Measurements from ENCODE around the gene SELENON. TPM values are rescaled to one million over a fixed set of nuclear protein-coding genes. Genes with fewer than 3 reads are reported as not detected.

The SELENON gene
- total and polyA plus RNA-seq, 10 of the 15 experiments (the other 5 are each of a cell fraction or from before 2014, with no cell fraction given): 0.07 to 5.1 (median 0.80) TPM

DNA sequence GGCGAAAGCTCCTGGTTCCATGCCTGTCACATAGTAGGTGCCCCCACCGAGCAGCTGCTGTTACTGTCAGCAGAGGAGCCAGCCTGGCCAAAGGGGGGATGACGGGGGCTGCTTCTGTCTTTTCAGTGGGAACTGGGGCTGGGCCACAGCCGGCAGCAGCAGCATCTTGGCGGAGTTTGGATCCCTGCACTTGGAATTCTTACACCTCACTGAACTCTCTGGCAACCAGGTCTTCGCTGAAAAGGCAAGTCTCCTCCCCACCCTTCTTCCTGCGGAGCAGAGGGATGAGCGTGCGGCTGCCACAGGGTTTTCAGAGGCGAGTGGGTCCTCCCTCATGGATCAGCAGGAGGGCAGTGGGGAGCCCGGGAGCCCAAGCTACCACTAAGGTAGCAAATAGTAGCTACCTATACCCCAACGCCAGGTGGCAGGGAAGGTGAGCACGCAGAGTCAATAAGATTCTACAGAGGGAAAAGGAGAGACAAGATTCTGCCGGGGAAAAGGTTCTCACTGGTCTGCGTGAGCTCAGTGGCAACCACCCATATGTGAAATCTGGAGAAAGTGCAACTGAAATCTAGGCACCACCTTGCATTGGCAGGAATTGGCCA, 41.4 kb upstream of the SELENON start:
- no TSS peak for BruUV-seq (replicated peaks)
- FAIRE-seq: no peak

More for the DNA sequence above, 41.4 kb upstream of the SELENON start:
- H3K4me2 ChIP-seq (ENCODE audit: control insufficient read depth, insufficient read depth): no peak overlapping the region
- no peak overlapping the region for H2AFZ ChIP-seq (ENCODE audit: control insufficient read depth, low read depth, low read length)
- intact Hi-C loops (cut with micrococcal nuclease; ENCODE audit: unreplicated experiment): no loop called here
- no peaks in the 10 kb centered on the region for H3K36me3 ChIP-seq (ENCODE audit: control insufficient read depth in 2 of 2, insufficient read depth in 2 of 2, low read length in 1 of 2)
- RAD21 ChIA-PET (ENCODE audit: unreplicated experiment): interaction anchor here (0.9 to 1.1 kb wide), 2 partner anchors 52 to 150 kb away, joined by 4 to 5 read pairs; no protein-coding TSS in a partner anchor
- no peaks in the 10 kb centered on the region for H3K79me2 ChIP-seq (ENCODE audit: control insufficient read depth, insufficient read depth, low read length)
- no peak overlapping the region for H3K27ac ChIP-seq (ENCODE audit: control insufficient read depth, insufficient read depth)
- no peak overlapping the region for H3K9ac ChIP-seq (ENCODE audit: control insufficient read depth, insufficient read depth, low read length)
- H3K27me3 ChIP-seq (replicated peaks in 1 of 2; ENCODE audit: control insufficient read depth in 2 of 2, insufficient read depth in 2 of 2, low read length in 1 of 2): peaks cover 0 to 5% of the 10 kb centered on the region in 2 experiments; a peak in 3 of 4 replicates
- 52% methylated on average over 15 of the region's 15 CpGs for WGBS (ENCODE audit: insufficient coverage, insufficient replicate concordance, low lambda C conversion rate, missing lambda C conversion rate)
- POLR2A ChIA-PET: no interaction called here
- H4K20me1 ChIP-seq (ENCODE audit: control insufficient read depth, insufficient read depth): peaks cover 3% of the 10 kb centered on the region; the same call in 1 of the 2 replicates
- TF ChIP-seq, protein P1, sequence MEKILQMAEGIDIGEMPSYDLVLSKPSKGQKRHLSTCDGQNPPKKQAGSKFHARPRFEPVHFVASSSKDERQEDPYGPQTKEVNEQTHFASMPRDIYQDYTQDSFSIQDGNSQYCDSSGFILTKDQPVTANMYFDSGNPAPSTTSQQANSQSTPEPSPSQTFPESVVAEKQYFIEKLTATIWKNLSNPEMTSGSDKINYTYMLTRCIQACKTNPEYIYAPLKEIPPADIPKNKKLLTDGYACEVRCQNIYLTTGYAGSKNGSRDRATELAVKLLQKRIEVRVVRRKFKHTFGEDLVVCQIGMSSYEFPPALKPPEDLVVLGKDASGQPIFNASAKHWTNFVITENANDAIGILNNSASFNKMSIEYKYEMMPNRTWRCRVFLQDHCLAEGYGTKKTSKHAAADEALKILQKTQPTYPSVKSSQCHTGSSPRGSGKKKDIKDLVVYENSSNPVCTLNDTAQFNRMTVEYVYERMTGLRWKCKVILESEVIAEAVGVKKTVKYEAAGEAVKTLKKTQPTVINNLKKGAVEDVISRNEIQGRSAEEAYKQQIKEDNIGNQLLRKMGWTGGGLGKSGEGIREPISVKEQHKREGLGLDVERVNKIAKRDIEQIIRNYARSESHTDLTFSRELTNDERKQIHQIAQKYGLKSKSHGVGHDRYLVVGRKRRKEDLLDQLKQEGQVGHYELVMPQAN (conservative IDR thresholded peaks at IDR 0.05): no peak
- TF ChIP-seq TARDBP (IDR thresholded peaks at IDR 0.05; ENCODE audit: borderline replicate concordance): no peak
- TF ChIP-seq SP1 (IDR thresholded peaks at IDR 0.05; ENCODE audit: low read depth, low read length): no peak
- TF ChIP-seq TCF12 (IDR thresholded peaks at IDR 0.05; ENCODE audit: low read depth, low read length): no peak
- TF ChIP-seq HDAC6 (IDR thresholded peaks at IDR 0.05; ENCODE audit: unreplicated experiment): no peak
- no peak for TF ChIP-seq NFIC (IDR thresholded peaks at IDR 0.05; ENCODE audit: low read depth, low read length)
- TF ChIP-seq KLF5 (IDR thresholded peaks at IDR 0.05; ENCODE audit: partially characterized antibody): no peak
- no peak for ATAC-seq
- H3K4me3 ChIP-seq: no peak overlapping the region
- H3K9me3 ChIP-seq (replicated peaks; ENCODE audit: control insufficient read depth, insufficient read depth, low read length): no peaks in the 10 kb centered on the region
- SMC1A ChIA-PET (ENCODE audit: uncharacterized antibody, unreplicated experiment): interaction anchor here (1.2 kb wide), 1 partner anchor 149 kb away, joined by 3 read pairs; no protein-coding TSS in a partner anchor
- DNase-seq (ENCODE audit: low read depth, low spot score): no peak
- CTCF ChIA-PET: interaction anchor here (0.6 to 1.8 kb wide), 4 partner anchors 52 to 405 kb away, joined by 3 to 14 read pairs (median 4); no protein-coding TSS in a partner anchor
- in situ Hi-C loops (cut with MboI): no loop called here
- H3K4me1 ChIP-seq (ENCODE audit: control insufficient read depth, insufficient read depth, low read length): no peaks in the 10 kb centered on the region

Measured in GM12878 (cell line).